ENCODE data around the gene SV2C. TPM values are rescaled to one million over a fixed set of nuclear protein-coding genes. Genes with fewer than 3 reads are reported as not detected.
"Not testable (repeated sequence)": the region's sequence is repeated elsewhere in the genome, so short reads cannot be mapped to it uniquely, and the experiment has no call there.

SV2C gene
- total RNA-seq, 1 experiment from 2014 or later: not detected

DNA sequence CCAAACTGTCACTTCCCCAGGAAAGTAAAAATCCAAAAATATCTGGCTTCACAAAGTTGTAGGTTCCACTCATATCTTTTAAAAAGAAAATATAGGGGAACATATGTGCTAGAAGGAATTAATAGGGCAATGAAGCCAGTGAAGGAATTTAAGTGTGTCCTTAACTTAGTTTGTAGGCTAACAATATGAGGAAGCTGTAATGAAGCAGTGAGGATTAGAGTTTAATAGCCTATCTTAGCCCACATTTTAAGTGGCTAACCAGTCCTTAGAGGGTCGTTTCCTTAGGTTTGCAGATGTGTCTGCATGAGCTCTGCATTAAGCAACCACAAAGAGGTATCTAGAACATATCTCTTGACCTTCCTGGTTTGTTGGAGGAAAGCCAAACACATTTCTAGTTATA is 218.7 kb downstream of the SV2C start:
- DNase-seq (ENCODE audit: low spot score): not testable (repeated sequence)

DNA sequence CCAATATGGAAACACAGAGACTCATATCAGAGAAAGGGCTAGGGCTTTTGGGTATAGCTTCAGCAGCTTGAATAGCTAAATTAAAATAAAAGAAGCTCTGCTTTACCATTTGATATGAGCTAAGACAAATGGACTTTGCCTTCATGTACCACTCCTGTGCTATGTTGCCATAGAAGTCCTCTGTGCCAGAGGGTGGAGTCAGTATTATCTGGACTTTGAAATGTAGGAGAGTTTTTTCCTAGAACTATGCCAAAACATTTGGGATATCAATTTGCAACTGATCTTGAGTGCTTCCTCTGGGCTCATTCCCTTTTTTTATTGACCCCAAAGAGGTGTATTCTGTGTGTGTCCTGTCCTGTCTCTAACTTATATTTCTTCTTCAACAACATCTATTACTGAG is 219.5 kb downstream of the SV2C start:
- DNase-seq (ENCODE audit: low spot score): not testable (repeated sequence)

- DNase-seq (ENCODE audit: low spot score): peak; percentile 13
Measured at GRCh38 chr5:76303921-76304320, 220.7 kb downstream of the SV2C start.

DNA sequence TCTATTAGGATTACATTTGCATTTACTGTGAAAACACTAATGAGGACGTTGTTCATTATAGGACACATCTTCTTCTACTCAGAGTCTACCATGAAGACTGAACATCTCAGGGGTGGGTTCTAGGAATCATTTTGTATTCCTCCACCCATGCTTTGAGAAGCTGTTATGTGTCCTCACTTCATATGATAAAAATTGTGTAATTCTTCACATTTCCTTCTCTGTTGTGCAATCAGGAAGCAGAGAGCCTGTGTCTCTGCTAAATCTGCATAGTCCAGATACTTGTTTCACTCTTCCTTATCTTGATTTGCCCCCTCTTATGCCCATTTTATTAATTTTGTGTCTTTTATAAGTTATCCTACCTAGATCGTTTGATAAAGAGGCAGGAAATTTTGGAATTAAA is 222.1 kb downstream of the SV2C start:
- no peak for DNase-seq (ENCODE audit: low spot score)

DNA sequence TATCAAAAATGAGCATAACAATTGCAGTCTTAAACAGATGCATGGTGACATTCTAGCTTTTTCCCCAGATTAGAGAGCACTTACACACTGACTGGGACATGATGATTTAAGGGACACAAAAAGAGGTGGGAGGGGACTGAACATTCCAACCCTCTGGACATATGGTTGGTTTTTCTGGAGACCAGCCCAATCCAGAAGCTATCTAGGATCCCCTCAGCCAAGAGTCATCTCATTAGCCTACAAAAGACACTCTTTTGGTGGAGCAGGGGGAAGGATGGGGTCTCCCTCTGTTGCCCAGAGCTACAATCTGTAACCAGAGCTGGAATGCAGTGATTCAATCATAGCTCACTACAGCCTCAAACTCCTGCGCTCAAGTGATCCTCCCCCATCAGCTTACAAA is 222.6 kb downstream of the SV2C start:
- no peak for DNase-seq (ENCODE audit: low spot score)

- DNase-seq (ENCODE audit: low spot score): no peak
Measured at GRCh38 chr5:76310208-76310607, 227.0 kb downstream of the SV2C start.

DNA sequence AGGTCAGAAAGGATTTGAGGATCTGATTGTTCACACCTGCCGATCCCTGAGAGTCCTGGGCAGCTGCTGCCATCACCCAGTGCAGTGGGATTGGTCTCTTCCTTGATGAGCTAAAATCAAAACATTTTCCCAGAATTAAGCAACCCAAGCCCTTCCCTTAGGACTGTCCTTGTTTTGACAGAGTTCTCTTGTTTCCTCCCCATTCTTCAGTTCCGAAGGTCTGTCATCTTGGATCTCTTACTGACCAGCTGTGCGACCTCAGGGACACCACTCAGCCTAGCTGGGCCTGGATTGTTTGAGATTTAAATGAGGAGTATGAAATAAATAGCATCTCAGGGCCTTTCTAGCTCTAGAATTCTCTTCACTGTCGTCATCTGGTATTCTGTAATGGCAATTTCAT is 229.6 kb downstream of the SV2C start:
- no peak for DNase-seq (ENCODE audit: low spot score)

DNA sequence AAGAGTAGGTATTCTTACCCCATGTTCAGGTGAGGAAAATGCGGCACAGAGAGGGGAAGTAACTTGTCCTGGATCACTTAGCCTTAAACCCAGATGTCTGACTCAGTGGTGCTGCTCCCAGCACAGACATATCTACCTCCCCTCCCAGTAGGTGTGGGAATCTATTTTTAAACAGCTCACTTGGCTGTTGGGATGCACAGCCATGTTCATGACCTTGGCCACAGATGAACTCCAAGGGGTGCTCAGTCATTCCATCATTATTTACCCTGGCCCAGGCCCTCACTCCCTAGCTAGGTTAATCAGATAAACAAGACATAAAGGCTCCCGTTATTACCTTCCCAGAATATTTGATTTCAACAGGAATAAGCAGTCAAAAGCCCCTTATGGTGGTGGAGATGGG is 231.5 kb downstream of the SV2C start:
- DNase-seq (ENCODE audit: low spot score): no peak

- no peak for DNase-seq (ENCODE audit: low spot score)
Measured at GRCh38 chr5:76319673-76320072, 236.5 kb downstream of the SV2C start.

- not testable (repeated sequence) for DNase-seq (ENCODE audit: low spot score)
Measured at GRCh38 chr5:76323494-76323893, 240.3 kb downstream of the SV2C start.

- no peak for DNase-seq (ENCODE audit: low spot score)
Measured at GRCh38 chr5:76325326-76325725, 242.1 kb downstream of the SV2C start.

- no peak for DNase-seq (ENCODE audit: low spot score)
Measured at GRCh38 chr5:76325876-76326491, 242.8 kb downstream of the SV2C start.

- DNase-seq (ENCODE audit: low spot score): no peak
Measured at GRCh38 chr5:76326577-76327302, 243.6 kb downstream of the SV2C start.

- no peak for DNase-seq (ENCODE audit: low spot score)
Measured at GRCh38 chr5:76329346-76329745, 246.2 kb downstream of the SV2C start.

GRCh38 chr5:76331126-76331525 is 247.9 kb downstream of the SV2C start:
- DNase-seq (ENCODE audit: low spot score): no peak

- DNase-seq (ENCODE audit: low spot score): no peak
Measured at GRCh38 chr5:76332102-76332501, 248.9 kb downstream of the SV2C start.

- DNase-seq (ENCODE audit: low spot score): no peak
Measured at GRCh38 chr5:76332611-76333205, 249.5 kb downstream of the SV2C start.

- no peak for DNase-seq (ENCODE audit: low spot score)
Measured at GRCh38 chr5:76333571-76333970, 250.4 kb downstream of the SV2C start.

- no peak for DNase-seq (ENCODE audit: low spot score)
Measured at GRCh38 chr5:76334574-76334973, 251.4 kb downstream of the SV2C start.

GRCh38 chr5:76335451-76335850 is 252.3 kb downstream of the SV2C start:
- DNase-seq (ENCODE audit: low spot score): not testable (repeated sequence)

DNA sequence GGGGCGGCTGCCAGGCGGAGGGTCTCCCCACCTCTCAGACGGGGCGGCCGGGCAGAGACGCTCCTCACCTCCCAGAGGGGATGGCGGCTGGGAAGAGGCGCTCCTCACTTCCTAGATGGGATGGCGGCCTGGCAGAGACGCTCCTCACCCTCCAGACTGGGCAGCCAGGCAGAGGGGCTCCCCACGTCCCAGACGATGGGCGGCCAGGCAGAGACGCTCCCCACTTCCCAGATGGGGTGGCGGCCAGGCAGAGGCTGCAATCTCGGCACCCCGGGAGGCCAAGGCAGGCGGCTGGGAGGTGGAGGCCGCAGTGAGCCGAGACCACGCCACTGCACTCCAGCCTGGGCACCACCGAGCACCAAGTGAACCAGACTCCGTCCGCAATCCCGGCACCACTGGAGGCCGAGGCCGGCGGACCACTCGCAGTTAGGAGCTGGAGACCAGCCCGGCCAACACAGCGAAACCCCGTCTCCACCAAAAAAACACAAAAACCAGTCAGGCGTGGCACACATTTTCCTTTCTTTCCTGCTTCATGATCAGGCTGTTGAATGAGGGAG is 253.1 kb downstream of the SV2C start:
- not testable (repeated sequence) for DNase-seq (ENCODE audit: low spot score)

- DNase-seq (ENCODE audit: low spot score): peak; percentile 91
Measured at GRCh38 chr5:76337953-76338451, 254.8 kb downstream of the SV2C start.

GRCh38 chr5:76339919-76340318 is 256.7 kb downstream of the SV2C start:
- no peak for DNase-seq (ENCODE audit: low spot score)
